Raji (cell line): ENCODE data around the gene SPECC1L.

Source experiments
- POLR2A ChIP-seq: IDR thresholded peaks from 2 replicates; pipeline ENCODE4 v1.6.1; 2011; ENCODE audit warnings: low read depth, low read length, control low read depth; ENCODE audit not compliant: insufficient read depth

Gene SPECC1L

DNA sequence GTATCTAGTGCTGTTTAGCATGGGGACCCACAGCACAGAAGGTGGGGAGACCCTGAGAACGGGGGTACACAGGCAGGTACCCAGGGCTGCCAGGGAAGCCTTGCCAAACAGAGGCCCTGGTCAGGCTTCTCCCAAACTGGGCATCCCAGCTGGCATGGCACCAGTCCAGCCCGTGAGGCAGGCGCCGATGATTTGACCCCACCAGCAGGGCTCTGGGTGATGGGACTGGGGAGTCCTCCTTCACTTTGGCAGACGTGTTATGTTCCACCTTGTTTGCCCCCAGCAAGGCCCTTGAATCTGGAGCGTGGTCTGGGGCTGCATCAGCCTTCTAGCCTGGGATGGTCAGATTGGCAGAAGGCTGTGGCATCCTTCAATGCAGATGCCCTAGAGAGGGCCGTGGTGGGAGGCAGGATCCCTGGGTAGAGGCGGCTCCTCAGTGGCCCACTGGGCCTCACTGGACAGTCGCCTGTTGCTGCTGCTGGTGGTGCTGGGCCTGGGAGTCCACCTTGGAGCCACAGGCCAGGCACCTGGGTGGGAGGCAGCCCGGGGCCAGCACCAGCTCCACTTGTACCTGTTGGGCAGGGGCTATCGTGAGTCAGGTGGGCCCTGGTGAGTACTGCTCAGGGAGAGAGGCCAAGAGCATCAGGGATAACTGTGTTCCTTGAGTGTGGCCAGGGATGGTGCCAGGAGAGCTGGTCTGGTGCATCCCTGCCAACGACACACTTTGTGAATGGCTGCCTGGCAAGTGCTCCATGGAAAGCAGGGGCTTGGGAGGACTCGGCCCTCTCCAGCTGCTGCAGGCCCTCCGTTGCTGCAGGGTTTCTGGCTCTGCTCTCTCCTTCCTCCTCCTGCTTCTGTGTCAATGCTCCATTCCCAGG, 160.0 kb downstream of the SPECC1L start:
- no peak for TF ChIP-seq POLR2A

DNA sequence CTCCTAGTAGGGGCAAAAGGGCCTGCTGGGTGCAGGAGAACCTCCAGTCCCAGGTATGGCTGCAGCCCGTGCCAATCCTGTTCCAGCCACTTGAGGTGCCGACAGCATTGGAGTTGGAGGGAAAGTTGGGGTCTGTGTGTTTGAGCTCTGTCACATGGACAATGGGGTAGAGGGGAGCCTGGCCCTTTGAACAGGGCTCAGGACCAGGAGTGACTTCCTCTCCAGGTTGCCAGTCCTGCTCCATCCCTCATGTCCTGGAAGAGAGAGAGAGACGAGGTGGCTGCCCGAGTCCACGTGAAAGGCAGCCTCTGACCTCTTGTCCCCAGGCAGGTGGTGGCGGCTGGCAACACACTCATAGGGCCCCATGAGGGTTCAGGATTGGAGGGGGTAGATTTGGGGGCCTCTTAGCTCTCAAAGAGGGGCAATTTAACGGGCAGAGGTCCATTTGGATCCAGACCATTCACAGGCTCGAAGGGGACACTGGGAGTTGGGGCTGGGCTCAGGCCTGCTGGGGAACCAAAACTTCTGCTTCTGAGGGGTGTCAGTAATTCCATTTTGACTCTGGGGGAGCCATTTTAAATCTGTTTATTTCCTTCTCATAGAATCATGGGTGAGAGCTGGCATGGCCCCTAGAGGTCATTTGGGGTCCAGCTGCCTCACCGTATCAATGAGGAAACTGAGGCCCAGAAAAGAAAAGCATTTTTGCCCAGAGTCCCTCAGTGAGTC, 160.8 kb downstream of the SPECC1L start:
- TF ChIP-seq POLR2A, result no peak

DNA sequence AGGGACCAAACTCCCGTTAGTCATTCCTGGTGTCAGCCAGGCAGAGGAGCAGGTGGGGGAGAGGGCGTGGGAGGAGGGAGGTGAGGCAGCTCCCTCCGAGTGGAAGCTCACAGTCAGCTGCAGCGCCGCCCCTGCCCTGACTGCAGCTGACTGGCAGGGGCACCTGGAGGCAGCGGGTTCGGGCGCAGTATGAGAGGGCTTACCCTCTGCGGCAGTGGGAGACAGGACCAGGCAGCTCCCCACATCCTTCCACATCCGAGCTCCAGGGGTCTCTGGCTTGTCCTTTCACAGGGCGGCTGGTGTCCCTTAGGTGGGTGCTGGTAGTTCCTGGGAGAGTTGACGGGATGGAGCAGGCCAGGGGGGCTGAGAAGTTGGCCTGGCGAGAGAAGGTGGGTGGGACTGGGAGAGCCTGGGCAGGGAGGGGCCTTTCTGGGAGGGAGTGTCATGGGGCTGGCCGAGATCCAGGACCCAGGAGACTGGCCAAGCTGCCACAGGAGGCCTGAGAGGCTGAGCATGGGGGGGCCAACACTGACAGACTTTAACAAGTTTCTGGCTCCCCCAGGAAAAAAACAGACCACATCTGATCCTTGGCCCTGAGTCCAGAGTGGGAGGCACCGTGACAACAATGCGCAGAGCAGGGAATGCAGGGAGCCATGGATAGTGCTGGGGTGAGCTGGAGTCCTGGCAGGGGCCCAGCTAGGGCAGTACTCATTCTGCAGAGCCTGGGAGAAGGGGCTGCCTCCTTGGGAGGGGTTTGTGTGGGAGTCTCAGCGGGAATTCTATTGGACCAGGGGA, 161.6 kb downstream of the SPECC1L start:
- no peak for TF ChIP-seq POLR2A

DNA sequence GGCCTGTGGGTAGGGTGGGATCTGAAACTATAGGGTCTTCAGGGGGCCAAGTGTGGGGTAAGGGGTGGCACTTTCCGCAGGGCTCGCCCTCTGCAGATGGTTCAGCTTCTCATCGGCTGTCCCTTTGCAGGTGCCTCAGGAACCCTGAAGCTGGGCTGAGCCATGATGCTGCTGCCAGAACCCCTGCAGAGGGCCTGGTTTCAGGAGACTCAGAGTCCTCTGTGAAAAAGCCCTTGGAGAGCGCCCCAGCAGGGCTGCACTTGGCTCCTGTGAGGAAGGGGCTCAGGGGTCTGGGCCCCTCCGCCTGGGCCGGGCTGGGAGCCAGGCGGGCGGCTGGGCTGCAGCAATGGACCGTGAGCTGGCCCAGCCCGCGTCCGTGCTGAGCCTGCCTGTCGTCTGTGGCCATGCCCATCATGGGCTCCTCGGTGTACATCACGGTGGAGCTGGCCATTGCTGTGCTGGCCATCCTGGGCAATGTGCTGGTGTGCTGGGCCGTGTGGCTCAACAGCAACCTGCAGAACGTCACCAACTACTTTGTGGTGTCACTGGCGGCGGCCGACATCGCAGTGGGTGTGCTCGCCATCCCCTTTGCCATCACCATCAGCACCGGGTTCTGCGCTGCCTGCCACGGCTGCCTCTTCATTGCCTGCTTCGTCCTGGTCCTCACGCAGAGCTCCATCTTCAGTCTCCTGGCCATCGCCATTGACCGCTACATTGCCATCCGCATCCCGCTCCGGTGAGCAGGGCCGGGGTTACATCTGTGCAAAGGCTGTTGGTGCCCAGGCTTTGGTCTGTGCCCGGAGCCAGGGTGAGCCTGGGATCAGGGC, 162.6 kb downstream of the SPECC1L start:
- TF ChIP-seq POLR2A, result no peak

DNA sequence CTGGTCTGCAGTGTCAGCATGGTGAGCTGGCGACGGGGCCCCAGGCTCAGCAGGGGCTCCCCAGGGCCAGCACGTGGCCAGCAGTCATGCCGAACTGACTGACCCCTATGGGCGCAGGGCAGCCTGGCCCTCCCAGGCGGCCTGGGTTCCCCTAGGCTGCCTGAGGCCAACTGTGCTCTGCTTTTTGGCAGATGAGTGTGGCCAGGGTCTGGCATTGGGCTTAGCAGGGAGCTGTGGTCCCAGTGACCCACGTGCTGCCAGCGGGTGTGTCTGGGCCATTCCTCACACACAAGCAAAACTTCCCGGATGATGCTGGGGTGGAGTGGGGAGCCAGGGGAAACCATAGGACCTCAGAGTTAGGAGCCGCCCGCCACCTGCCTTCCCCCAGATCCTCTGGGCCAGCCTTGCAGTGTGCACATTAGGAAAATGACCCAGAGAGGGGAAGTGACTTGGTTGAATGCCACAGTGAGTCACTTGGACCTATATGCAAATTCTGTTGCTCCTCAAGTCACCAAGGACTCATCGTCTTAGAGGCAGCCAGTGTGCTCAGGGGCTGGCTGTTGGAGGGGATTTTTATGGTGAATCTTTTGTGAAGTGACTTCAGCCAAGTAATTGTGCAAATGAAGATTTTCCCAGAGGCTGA, 163.3 kb downstream of the SPECC1L start:
- TF ChIP-seq POLR2A, result peak; percentile 80

DNA sequence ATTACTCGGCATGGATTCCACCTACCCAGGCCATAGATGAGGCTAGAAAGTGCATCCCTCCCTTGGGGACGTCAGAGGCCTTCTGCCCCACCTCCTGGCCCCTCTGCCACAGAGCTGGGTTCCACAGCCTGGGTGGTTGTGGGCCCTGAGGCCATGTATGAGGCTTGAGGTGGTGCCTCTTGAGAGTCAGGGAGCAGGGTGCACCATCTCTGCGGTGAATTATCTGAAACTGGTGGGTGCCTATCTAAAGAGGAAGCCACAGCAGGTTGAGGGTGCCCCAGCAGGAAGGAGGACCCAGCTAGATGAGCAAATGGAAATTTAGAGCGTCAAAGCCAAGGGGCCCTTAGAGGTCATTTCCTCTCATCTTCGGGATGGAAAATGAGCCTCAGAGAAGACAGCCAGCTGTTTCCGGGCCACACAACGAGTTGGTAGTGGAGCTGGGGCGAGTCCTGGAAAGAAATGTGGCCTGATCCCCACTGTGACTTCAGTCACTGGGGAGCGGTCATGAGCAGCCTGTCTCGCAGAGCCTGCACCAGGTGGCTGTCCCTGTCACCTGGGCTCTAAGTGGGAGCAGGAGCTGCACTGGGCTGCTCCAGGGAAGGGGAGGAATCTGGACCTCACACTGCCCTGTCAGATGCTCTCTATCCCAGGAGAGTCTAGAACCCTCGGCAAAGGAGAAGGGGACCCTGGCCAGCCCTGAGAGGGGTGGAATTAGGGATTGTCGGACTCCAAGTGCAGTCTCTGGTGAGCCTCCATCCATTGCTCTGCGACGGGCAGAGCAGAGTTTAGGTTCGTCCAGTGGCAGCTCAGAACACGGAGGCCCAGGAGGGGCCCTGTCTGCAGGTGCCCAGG, 164.1 kb downstream of the SPECC1L start:
- peak; percentile 32 for TF ChIP-seq POLR2A

DNA sequence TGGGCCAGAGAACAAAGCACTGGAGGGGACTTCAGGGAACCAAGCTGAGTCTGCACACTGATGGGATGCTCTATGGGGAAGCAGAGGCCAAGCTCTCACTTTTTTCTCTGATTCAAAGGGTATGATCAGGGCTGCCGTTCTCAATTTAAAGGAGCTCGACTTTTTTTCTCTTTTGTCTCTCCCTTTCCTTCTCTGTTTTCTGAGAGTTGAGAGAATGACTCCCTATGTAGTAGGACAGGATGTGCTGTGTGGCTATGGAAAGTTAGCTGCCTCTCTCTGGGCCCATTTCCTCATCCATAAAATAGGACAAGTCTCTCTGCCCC, 164.7 kb downstream of the SPECC1L start:
- TF ChIP-seq POLR2A, result no peak

DNA sequence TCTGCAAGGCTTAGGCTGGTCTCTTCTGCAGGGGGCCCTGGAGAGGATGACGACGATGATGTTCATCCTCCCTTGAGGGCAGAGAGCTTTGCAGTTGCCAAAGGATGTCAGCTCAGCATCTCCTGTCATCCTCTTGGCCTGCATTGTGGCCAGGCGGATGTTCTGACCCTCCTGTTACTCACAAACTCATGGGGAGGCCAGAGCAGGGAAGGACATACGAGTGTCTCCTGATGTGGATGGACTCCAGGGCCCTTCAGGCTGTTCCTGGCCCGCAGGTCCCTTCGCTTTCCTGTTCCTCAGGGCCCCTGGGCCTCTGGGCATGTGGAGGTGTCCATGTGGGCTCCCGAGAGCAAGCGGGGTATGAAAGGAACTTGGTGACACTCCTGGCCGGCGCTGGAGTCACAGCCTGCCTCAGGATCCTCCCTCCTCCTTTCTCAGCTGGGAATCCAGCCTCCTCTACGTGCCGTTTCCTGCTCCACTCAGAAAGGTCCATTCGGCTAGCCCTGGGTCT, 165.3 kb downstream of the SPECC1L start:
- no peak for TF ChIP-seq POLR2A

DNA sequence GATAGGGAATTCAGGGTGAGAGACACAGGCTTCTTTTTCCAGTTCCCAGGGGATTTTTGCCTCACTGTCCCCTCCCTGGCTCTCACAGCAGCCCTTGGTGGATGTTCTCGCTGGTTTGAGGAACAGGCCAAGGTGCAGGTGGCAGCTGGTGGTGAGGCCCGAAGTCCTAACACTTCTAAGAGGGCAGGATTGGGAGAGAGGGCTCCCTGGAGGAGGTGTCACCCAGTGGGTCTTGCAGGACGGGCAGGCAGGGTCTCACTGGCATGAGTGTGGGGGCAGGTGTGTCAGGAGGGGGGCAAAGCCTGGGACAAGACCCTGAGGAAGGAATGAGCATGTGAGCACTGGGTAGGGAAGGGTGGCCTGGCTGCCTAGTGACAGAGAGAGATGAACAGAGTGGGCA, 165.9 kb downstream of the SPECC1L start:
- 0 out of 2 replicates have a peak, but pooled peaks have one; percentile 1 for TF ChIP-seq POLR2A

DNA sequence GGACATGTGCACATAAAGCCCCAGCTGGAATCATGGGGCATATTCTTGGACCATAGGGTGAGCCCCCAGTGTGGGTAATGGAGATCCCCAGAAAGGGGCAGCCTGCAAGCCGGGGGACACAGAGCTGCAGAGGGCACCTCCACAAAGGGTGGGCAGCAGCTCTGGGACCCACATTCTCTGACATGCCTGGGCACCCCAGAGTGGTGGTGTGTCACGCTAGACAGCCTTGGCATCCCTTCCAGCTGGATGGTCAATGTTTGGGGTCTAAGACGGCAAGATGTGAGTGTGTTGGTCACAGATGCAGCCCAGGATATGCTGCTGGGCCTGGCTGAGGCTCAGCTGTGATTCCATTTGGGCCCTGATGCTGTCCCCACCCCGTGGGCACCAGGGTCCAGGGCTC, 166.5 kb downstream of the SPECC1L start:
- 0 out of 2 replicates have a peak, but pooled peaks have one; percentile 7 for TF ChIP-seq POLR2A

DNA sequence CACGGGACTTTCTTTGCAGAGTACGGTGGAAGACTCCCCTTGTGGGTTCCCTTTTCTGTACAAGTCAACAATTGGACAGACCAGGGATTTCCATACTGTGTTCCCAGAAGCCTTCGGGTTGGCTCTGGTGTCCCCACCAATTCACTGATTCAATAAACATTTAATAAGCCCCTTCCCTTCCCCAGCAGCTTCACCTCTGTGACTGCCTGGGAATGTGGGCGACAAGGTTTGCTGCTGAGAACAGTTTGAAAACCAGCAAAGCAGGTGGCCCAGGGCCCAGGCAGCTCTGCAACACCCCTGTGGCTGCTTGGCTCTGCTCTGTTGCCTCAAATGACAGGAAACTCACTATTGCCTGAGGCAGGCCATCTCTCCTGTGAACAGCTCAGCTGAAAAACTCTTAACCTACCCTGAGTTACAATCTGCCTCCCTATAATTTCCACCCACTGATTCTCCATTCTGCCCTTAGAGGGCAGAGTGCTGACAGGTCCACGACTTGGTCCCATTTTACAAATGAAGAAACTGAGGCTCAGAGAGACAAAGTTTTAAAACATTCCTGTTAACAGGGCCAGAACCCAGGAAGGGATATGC, 167.2 kb downstream of the SPECC1L start:
- peak; percentile 38; the same call in 1 of the 2 replicates for TF ChIP-seq POLR2A

DNA sequence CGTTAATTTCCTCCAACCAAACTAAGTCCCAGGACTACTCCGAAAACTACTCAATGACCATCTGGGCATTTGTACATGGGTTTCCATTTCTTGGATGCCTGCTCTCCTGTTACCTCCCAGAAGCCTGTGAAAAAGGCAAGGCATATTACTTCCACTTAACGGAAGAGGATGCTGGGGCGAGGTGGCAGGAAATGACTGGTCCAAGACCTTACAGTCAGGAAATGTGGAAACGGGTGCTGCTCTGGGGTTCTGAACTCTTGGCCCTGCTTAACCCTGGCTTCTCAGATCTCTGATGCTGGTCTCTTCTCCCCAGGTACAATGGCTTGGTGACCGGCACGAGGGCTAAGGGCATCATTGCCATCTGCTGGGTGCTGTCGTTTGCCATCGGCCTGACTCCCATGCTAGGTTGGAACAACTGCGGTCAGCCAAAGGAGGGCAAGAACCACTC, 169.7 kb downstream of the SPECC1L start:
- TF ChIP-seq POLR2A, result no peak
